Measurements from ENCODE around the gene KIAA0825.

The KIAA0825 gene

GRCh38 chr5:94442076-94442475 lies 176.3 kb downstream of the KIAA0825 start:
- Histone ChIP-seq H3K27ac (no peak overlapping the region), H3K9me3 (ENCODE audit: control insufficient read depth, low read length) (no peaks in the 10 kb centered on the region), H3K36me3 (ENCODE audit: control insufficient read depth, insufficient read depth, low read length) (no peaks in the 10 kb centered on the region), H3K4me3 (ENCODE audit: low read depth, low read length) (no peak overlapping the region), H3K4me1 (no peaks in the 10 kb centered on the region), H3K4me2 (ENCODE audit: low read length) (no peak overlapping the region), H3K79me2 (no peaks in the 10 kb centered on the region), H2AFZ (no peak overlapping the region), H3K9ac (no peak overlapping the region), H3K27me3 (ENCODE audit: control insufficient read depth, insufficient read depth, low read length) (no peaks in the 10 kb centered on the region)
- no peak for TF ChIP-seq CTCF (IDR thresholded peaks at IDR 0.05)

- Histone ChIP-seq H3K4me3 (ENCODE audit: low read depth, low read length) (no peak overlapping the region), H3K4me1 (no peaks in the 10 kb centered on the region), H3K27me3 (ENCODE audit: control insufficient read depth, insufficient read depth, low read length) (no peaks in the 10 kb centered on the region), H3K9ac (no peak overlapping the region), H3K4me2 (ENCODE audit: low read length) (no peak overlapping the region), H3K79me2 (no peaks in the 10 kb centered on the region), H3K36me3 (ENCODE audit: control insufficient read depth, insufficient read depth, low read length) (no peaks in the 10 kb centered on the region), H3K9me3 (ENCODE audit: control insufficient read depth, low read length) (no peaks in the 10 kb centered on the region), H2AFZ (no peak overlapping the region), H3K27ac (no peak overlapping the region)
- no peak for TF ChIP-seq CTCF (IDR thresholded peaks at IDR 0.05)
Measured at GRCh38 chr5:94440015-94440414, 178.4 kb downstream of the KIAA0825 start.

GRCh38 chr5:94433397-94434163 lies 184.8 kb downstream of the KIAA0825 start:
- Histone ChIP-seq H3K27ac (no peak overlapping the region), H3K4me3 (ENCODE audit: low read depth, low read length) (no peak overlapping the region), H3K79me2 (no peaks in the 10 kb centered on the region), H2AFZ (no peak overlapping the region), H3K9ac (no peak overlapping the region), H3K9me3 (ENCODE audit: control insufficient read depth, low read length) (no peaks in the 10 kb centered on the region), H3K4me1 (no peaks in the 10 kb centered on the region), H3K36me3 (ENCODE audit: control insufficient read depth, insufficient read depth, low read length) (no peaks in the 10 kb centered on the region), H3K27me3 (ENCODE audit: control insufficient read depth, insufficient read depth, low read length) (no peaks in the 10 kb centered on the region), H3K4me2 (ENCODE audit: low read length) (no peak overlapping the region)
- TF ChIP-seq CTCF (IDR thresholded peaks at IDR 0.05) = no peak

GRCh38 chr5:94432499-94432898 lies 185.9 kb downstream of the KIAA0825 start:
- no peak for TF ChIP-seq CTCF (IDR thresholded peaks at IDR 0.05)
- no peaks in the 10 kb centered on the region for H3K27me3 ChIP-seq (ENCODE audit: control insufficient read depth, insufficient read depth, low read length)
- H3K9me3 ChIP-seq (ENCODE audit: control insufficient read depth, low read length) = no peaks in the 10 kb centered on the region
- H2AFZ ChIP-seq = no peak overlapping the region
- no peak overlapping the region for H3K9ac ChIP-seq
- H3K79me2 ChIP-seq = no peaks in the 10 kb centered on the region
- no peaks in the 10 kb centered on the region for H3K4me1 ChIP-seq
- H3K36me3 ChIP-seq (ENCODE audit: control insufficient read depth, insufficient read depth, low read length) = no peaks in the 10 kb centered on the region
- no peak overlapping the region for H3K27ac ChIP-seq
- H3K4me2 ChIP-seq (ENCODE audit: low read length) = no peak overlapping the region
- no peak overlapping the region for H3K4me3 ChIP-seq (ENCODE audit: low read depth, low read length)

- Histone ChIP-seq H3K9ac (no peak overlapping the region), H3K36me3 (ENCODE audit: control insufficient read depth, insufficient read depth, low read length) (no peaks in the 10 kb centered on the region), H3K9me3 (ENCODE audit: control insufficient read depth, low read length) (no peaks in the 10 kb centered on the region), H3K4me1 (no peaks in the 10 kb centered on the region), H2AFZ (no peak overlapping the region), H3K79me2 (no peaks in the 10 kb centered on the region), H3K27ac (no peak overlapping the region), H3K4me2 (ENCODE audit: low read length) (no peak overlapping the region), H3K27me3 (ENCODE audit: control insufficient read depth, insufficient read depth, low read length) (no peaks in the 10 kb centered on the region), H3K4me3 (ENCODE audit: low read depth, low read length) (no peak overlapping the region)
- TF ChIP-seq CTCF (IDR thresholded peaks at IDR 0.05) = no peak
Measured at GRCh38 chr5:94431696-94432095, 186.7 kb downstream of the KIAA0825 start.
